ENCODE results near the gene ERI3.
A peak's percentile ranks its signal among the peaks of the same experiment; 100 is the strongest.
"Not testable (repeated sequence)": the region's sequence is repeated elsewhere in the genome, so short reads cannot be mapped to it uniquely, and the experiment has no call there.

ERI3 gene

DNA sequence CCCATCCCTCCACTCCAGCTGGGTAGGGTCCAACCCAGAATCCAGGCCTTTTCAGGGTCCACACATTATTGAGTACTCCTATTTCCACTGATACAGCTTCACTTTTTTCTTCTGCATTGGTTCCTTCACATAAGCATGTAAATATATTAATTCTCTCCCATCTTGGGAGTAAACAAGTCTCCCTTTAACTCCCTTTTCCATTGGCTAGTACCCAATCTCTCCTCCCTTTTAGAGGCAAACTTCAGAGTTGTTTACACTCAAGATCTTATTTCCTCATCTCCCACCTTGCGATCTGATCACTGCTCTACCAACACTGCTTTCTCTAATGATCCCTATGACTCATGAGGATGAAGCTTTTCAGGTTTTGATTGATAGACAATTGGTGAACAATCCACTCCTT is 121.5 kb downstream of the ERI3 start:
- DNase-seq = no peak

DNA sequence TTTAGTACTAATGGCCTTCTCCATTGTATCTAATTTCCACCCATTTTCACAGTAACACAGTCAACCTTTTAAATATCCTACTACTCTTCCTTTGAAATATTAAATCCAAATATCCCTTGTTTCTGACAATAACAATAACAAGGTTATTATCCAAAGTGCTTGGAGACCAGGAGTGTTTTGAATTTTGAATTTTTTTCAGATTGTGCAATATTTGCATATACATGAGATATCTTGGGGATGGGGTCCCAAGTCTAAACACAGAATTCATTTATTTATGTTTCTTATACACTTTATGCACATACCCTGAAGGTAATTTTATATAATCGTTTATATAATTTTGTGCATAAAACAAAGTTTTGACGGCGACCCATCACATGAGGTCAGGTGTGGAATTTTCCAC is 124.3 kb downstream of the ERI3 start:
- no peak for DNase-seq

DNA sequence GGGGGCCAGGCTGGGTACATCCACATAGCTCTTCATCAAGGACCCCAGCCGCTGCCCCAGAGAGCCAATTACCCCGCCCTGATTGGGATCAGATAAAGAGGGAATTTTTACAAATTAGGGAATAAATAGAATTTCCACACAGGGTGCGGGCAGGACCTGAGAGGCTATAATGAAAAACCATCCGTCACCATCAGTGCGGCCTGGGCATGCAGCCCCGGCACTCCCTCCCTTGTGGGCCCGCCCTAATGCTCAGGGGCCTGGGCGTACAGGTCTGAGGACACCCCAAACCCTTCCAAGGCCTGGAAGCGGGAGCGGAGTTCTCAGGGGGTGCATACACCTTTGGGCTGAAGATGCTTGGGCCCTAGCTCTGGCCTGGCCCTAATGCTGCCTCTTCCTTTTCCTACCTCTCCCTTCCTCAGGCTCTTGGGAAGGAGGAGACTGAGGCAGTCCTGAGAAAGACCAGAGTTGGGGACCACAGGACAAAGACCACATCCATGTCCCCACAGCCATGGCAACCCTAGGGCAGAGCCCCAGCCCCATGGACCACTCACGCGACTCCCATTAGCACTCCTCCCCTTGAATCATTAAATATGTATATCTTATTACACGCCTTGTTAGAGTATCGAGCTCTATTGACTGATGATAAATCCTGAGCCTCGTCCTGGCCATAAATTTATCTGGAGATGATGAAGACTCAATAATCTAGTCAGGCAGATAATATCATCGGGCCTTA is 125.5 kb downstream of the ERI3 start:
- DNase-seq = no peak

DNA sequence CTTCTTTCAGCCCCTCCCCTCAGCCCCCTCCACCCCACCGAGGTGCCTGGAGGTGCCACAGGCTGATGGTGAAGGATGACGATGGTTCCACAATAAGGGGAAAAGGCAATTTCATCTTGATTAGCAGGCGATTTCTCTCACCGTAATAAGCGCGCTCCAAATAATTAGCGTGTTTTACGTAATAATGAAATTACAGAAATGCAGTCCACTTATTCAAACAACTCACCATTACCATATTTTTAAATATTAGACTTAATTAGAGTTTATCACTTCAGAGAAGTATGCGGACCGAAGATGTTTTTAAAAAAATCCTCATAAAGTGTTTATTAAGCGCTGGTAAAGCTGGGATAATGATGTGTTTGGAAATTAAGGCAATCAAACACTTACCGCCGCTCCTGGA is 126.8 kb downstream of the ERI3 start:
- no peak for DNase-seq

DNA sequence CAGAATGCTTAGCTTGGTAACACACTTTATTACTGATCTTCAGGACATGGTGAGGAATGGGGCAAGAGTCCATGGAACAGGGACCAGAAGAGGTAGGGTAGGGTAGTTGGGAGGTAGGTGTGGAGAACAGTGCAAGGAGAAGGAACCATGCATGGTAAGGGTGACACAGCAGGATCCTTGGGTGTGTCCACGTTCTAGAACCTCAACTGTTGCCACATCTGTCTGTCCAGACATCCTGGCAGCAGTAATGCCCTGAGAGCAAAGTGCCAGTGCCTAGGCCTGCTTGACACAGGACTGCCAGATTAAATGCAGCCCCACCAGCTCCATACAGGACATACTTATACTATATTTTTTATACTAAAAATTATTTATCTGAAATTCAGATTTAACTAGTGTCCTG is 127.8 kb downstream of the ERI3 start:
- peak; percentile 15 for DNase-seq

DNA sequence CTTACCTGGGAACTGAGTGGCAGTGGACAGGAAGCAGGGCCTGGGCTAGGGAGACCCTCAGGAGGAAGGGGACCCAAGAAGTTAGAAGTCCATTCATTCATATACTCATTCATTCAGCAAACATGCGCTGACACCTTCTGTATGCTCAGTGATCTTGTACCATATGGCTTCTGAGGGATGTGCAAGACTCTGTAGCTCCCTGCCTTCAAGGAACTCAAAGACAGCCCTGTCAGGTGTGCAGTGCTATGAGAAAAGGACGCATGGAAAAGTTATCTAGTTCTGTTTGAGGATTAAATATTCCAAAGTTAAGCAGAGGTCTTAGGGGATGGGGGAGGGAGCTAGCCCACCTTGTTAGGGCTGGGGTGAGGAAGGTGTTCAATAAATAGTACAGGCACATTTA is 129.3 kb downstream of the ERI3 start:
- DNase-seq = no peak

DNA sequence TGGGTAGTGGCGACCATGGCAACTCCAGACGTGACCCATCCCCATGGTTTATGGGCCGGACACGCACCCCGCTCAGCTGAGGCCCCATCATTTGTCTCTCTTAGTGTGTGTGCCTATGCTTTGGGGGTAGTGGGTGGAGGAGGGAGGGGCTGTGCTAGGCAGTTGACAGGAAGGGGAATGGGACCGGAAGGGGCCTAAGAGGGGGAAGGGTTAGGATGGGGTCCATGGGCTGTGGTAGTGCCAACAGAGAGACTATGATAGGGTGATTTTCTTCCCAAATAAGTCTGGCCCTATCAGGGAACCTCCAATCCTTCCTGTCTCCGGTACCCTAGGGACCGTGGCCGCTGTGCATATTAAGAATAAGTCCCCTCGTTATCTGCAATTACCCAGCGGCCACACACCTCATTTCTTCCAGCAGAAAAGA is 131.9 kb downstream of the ERI3 start:
- DNase-seq = no peak

DNA sequence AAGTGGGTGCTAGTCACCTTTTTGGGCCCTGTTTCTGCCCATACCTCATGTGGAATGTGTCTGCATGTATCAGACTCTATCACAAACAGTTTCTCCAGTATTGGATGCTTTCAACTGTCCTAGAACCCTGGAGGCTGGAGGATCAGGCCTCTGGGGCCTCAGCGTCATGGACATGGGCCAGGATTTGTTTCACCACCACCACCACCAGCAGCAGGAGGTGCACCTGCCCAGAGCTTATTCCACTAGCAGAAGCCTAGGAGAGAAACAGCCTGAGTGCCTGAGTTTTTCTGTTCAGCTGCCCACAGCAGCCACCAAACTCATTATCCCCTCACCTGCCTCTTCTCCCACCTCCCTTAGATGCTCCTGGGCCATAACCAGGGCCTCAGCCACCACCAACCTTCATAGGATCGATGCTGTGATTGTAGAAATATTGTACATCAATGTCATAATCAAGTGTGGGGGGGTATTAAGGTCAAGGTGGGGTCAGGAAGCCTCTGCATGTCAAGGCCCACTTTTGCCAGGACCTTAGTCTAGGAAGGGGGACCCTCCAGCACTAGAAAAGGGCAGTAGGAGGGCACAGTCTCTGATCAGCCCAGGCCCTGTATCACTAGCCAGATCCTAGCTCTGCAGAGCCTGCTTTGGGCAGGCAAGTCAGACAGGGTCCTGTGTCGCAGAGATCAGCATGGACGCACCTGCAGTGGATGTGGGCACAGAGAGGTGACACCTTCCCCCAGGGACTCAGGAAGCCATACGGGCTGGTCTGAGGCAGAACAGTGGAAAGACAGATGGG is 132.5 kb downstream of the ERI3 start:
- DNase-seq = no peak

DNA sequence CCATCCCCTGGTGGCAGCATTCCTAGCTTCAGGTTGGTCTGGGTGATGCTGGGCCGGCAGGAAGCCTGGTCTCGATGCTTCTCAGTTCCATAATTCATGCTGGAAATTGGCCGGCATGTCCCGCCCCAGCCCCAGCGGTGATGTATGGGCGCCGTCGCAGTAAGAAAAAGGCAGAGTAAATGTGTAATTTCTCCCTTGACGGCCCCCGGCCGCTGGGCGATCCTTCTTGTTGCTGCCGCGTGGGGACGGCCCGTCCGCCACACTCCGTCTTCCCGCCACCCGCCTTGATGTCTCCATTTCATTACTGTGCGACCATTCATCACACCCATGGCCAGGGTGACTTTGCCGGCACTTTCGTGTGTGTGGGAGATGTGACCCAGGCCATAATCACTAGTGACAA is 133.3 kb downstream of the ERI3 start:
- DNase-seq = no peak

DNA sequence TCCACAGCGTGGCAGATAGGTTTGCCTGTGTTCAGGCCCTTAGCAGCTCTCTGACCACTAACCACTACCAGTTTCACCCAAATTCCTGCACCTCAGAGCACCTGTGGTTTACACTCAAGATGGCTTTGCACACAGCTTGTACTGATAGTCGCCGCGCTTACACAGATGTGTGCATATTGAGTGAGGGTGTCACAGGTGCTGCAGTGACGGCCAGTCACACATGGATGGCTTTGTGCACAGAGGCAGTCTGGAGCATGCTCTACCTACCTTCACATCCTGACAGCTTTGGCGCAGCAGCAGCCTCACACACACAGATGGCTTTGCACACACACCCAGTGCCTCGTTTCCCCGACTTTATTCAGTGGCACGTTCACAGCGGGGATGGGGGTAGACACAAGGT is 134.3 kb downstream of the ERI3 start:
- DNase-seq = no peak

DNA sequence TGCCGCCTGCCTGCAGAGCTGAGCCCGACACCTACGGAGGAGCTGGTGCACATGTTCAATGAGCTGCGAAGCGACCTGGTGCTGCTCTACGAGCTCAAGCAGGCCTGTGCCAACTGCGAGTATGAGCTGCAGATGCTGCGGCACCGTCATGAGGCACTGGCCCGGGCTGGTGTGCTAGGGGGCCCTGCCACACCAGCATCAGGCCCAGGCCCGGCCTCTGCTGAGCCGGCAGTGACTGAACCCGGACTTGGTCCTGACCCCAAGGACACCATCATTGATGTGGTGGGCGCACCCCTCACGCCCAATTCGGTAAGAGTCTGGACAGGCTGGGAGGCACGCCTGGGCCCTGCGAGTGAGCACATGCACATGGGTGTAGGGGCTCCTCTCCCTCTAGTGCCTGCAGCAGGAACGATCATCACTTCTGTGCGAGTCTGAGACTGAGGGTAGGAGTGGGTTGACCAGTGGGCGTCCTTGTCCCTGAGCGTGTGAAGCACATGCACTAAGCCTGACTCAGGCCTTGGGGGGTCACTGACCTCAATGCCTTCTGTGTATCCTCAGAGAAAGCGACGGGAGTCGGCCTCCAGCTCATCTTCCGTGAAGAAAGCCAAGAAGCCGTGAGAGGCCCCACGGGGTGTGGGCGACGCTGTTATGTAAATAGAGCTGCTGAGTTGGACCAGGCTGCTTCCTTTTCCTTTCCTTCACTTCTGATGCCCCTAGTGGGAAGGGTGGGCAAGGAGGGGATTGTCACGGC is 134.9 kb downstream of the ERI3 start:
- no peak for DNase-seq

DNA sequence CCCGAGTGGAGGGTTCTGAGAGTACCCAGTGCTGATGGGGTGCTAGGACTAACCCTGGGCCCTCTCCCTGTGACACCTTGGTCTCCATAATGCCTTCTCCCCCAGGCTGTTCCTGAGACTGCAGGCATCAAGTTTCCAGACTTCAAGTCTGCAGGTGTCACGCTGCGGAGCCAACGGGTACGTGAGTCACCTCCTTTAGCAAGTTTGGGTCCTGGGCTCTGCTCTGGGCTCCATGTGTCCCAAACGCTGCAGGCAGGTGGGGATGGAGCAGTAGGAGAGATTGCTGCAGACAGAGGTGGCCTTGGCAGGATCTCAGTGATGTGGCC is 135.8 kb downstream of the ERI3 start:
- DNase-seq = no peak

DNA sequence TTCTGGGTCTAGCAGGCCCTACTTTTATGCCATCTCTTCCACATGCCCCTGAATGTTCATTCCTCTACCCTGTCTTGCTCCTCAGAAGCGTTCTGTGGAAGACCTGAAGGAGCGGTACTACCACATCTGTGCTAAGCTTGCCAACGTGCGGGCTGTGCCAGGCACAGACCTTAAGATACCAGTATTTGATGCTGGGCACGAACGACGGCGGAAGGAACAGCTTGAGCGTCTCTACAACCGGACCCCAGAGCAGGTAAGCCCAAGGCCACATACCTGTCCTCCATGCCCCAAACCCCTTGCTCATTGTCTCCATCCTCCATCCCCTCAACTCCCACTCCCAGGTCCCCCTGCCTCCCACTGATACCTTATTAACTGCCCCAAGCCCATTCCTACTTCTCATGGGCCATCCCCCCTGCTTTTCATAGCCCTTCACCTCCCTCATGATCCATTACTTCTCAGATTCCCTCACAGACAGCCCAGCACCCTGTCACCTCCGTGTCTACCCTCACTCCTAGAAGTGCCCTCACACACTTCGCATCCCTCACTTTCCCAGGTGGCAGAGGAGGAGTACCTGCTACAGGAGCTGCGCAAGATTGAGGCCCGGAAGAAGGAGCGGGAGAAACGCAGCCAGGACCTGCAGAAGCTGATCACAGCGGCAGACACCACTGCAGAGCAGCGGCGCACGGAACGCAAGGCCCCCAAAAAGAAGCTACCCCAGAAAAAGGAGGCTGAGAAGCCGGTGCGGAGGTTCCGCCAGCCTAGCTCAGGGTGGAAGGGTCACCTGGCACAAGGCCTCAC is 136.4 kb downstream of the ERI3 start:
- no peak for DNase-seq

DNA sequence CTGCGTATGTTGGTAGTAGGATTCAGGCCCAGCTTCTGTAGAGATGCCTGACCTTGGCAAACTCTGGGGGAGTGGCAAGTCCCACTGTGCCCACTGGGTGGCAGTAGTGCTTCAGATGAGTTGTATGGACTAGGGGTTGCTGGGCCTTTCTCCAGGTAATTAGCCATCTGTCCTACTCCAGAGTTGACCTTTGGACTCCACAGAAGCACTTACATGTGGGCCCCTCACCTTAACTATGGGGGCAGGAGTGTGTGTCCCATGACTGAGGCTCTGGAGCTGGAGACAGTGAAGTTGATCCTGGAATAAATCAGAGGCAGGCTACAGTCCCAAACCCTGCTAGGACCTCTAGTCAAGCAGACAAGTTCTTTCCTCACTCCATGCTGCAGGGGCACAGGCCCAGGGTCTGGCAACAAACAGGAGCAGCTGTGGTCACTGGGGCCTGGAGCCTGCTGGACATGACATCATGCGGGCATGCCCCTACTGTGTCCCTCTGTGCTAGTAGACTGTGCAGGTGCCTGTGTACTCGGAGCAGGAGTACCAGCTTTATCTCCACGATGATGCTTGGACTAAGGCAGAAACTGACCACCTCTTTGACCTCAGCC is 137.1 kb downstream of the ERI3 start:
- no peak for DNase-seq

DNA sequence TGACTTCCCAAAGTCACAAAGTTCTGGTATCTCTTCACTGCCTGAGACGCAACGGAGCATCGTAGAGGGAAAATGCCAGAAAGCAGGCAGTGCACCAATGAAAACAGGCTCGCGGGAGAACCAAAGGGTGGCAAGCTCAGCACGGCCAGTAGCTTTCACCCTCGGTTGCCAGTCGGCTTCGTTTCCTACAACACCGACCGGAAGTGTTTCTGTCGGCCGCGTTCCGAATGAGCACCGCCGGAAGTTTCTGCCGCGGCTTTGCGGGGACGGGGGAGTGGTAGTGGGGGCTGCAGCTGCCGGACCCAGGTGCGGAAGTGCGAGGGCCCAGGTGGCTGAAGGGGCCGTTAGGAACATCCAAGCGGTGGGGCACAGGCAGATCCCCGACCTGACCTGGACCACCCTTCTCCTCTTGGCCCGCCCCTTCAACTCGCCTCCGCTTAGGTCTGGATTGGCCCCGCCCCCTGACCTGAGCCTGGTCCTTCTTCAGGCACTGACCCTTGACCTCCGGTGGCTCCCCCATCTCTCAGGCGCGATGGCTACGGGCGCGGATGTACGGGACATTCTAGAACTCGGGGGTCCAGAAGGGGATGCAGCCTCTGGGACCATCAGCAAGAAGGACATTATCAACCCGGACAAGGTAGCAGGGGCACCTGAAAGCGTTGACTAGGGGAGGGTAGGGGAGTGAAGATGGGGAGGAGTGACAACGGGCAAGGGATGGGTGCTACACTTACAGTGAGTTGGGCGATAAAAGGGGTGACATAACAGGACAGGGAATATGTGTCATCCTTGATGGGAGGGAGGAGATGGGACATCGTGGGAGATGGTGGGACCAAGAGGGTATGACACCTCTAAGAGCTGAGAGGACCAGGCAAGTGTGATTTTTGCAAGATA is 141.6 kb downstream of the ERI3 start, which contains the start of gene DMAP1:
Gene DMAP1 (plus strand): TSS at position 250 of the 891 bp plus-strand sequence. CDS start 283 bp downstream, at position 533.
- DNase-seq = peak; percentile 56

DNA sequence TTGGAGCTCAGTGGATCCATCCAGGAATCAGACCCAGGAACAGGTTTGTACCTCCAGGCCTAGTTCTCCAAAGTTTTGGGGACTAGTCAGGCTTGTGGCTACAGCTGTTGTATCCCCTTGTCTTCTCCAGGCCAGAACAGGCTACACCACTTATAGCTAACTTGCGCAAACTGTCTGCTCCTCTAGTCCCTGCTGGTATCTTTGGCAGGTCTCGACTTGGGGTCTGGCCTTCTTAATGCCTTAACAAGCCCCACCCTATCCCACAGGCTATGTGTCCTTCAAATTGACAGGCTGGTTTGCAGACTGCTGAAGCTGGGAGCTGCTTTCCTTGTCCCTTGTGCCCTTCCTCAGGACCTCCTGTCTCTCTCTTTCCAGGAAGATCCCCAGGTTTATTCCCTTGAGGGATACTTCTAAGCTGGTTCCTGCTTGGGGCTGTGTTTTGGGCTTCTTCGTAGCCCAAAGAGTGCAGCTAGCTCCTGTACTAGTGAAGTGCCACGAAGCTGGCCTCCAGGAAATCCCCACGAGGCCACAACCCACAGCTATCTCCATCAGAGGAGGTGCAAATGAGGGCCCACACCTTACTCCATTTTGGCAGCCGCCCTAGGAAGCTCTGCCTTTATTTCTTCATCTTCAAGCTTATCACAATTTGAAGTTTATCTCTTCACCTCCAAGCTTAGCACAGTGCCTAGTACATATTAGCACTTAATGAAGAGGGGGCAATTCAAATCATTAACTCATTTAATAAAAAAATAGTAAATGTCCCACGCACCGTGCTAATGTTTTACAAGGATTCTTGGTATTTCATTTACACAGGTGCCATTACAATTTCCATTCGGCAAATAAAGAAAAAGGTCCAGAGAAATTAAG is 142.5 kb downstream of the ERI3 start:
- no peak for DNase-seq

DNA sequence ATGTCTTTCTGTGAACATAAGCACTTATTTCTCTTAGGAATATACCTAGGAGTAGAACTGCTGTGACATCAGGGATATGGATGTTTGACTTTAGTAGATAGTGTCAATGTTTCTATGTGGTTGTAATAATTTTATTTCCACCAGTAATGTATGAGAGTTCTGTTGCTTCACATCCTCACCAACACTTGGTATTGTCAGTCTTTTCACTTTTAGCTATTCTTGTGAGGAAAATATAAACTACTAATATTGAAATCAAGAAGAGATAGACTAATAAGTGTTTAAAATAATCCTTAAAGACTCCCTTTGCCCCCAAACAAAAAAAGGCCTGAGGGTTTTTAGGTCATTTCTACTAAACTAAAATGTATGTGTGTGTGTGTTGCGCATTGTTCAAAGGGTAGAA is 144.5 kb downstream of the ERI3 start:
- DNase-seq = no peak

DNA sequence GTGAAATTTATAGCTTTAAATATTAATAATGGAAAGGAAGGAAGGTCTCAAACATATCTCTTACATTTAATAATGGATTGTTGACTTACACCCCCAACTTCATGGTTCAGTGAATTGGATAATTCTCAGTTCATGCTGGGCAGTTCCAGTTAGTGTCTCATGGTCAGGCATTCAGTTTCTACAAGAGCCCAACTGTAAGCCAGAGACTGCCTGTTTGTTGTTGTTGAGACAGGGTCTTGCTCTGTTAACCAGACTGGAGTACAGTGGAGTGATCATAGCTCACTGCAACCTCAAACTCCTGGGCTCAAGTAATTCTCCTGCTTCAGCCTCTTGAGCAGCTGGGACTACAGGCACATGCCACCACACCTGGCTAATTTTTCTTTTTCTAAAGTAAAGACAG is 146.8 kb downstream of the ERI3 start:
- DNase-seq = no peak

DNA sequence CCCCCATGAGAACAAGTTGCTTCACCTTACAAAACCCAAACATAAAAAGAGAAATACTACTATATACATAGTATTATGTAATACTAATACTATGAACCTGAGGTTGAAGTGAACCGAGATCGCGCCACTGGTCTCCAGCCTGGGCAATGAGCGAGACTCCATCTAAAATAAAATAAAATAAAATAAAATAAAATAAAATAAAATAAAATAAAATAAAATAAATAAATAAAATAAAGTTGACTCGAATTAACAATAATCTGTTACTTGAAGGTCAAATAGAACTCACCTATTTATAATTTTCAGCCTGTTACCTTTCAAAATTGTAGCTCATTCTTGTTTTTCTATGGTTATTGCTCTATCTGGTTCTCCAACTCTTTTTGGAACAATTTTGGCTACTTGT is 148.5 kb downstream of the ERI3 start:
- DNase-seq = not testable (repeated sequence)

DNA sequence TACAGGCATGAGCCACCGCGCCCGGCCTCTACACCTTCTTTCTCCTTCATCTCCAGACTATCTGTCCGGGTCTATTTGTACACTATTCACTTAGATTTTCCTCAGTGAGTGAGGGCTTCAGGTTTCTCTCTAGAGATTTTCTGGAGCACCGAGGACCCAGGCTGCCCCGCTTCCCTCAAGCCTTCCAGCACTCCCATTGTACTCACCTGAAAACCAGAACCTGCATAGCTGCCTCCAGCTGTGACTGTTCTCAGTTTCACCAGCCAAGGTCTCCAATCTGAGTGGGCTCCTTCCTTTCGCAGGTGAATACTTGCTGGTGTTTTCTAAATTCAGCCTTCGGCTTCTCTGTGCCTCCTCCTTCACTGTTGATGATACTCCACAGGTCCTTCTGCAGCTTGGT is 154.7 kb downstream of the ERI3 start:
- DNase-seq = no peak

DNA sequence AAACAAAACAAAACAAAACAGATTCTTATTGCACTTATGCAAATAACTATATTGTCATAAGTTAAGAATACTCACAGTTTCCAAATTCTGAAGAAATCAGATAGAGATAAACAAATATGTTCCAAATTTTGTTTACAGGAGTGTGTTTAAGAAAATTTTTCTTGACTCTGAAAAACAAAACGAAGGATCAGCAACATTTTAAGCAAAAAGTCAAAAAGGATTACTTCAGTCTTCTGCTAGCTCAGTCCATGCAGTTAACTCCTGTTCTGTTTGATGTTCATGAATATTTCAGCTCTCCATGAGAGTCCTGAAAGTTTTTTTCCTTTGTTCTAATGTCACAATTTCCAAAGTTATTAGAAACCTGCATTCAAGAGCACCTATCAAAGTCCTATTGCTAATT is 180.4 kb downstream of the ERI3 start:
- no peak for DNase-seq
